ENCODE measurements around the gene INTS11. TPM values are rescaled to one million over a fixed set of nuclear protein-coding genes. Genes with fewer than 3 reads are reported as not detected.

The INTS11 gene
- total RNA-seq, 1 experiment from 2014 or later = 139 TPM

- Histone ChIP-seq H3K27me3 (ENCODE audit: insufficient read depth, low read length) (no peaks in the 10 kb centered on the region), H3K4ac (ENCODE audit: low read depth, low read length) (no peak overlapping the region), H3K56ac (ENCODE audit: insufficient read length, low read depth, low read length) (no peak overlapping the region), H2AFZ (ENCODE audit: low read length) (no peak overlapping the region), H3K9me3 (ENCODE audit: control insufficient read depth, low read depth, low read length) (no peaks in the 10 kb centered on the region), H3K23ac (ENCODE audit: insufficient read length, low read depth, low read length) (no peak overlapping the region), H3K14ac (ENCODE audit: insufficient read depth, low read length) (no peak overlapping the region; the same call in 1 of the 2 replicates), H2AK5ac (ENCODE audit: insufficient read length, low read length) (no peak overlapping the region), H2BK15ac (ENCODE audit: low read depth, low read length) (no peak overlapping the region), H3K4me2 (ENCODE audit: insufficient read depth, insufficient read length, low read length) (peak overlapping the region; percentile 59), H4K91ac (ENCODE audit: insufficient read length, low read depth, low read length) (no peak overlapping the region), H3K23me2 (ENCODE audit: insufficient read length, low read depth, low read length, poor library complexity, severe bottlenecking) (peaks cover 14% of the 10 kb centered on the region), H3K27ac (ENCODE audit: insufficient read length, low read depth, low read length) (no peak overlapping the region), H3K79me2 (ENCODE audit: insufficient read depth, low read length) (peaks cover 25% of the 10 kb centered on the region; the same call in 1 of the 2 replicates), H3K9ac (ENCODE audit: extremely low read depth, insufficient read length, low read length) (peak overlapping the region; percentile 77), H4K20me1 (ENCODE audit: control insufficient read depth, insufficient read depth, insufficient read length) (peaks cover 2% of the 10 kb centered on the region), H2BK120ac (ENCODE audit: low read depth, low read length, poor library complexity, severe bottlenecking) (no peak overlapping the region), H4K5ac (ENCODE audit: insufficient read length, low read depth, low read length) (no peak overlapping the region), H3K79me1 (ENCODE audit: insufficient read depth, low read depth, low read length, poor library complexity, severe bottlenecking) (peaks cover 21% of the 10 kb centered on the region), H2BK5ac (ENCODE audit: insufficient read length, low read length) (no peak overlapping the region), H2BK12ac (ENCODE audit: insufficient read length, low read depth, low read length) (no peak overlapping the region), H3K4me1 (ENCODE audit: insufficient read depth, low read length) (peaks cover 5% of the 10 kb centered on the region; the same call in 1 of the 2 replicates), H3T11ph (ENCODE audit: low read length) (no peak overlapping the region), H4K8ac (replicated peaks; ENCODE audit: insufficient read length, low read depth, low read length) (no peak overlapping the region), H3K18ac (ENCODE audit: insufficient read length, low read depth, low read length) (no peak overlapping the region), H2BK20ac (ENCODE audit: low read depth, low read length, poor library complexity, severe bottlenecking) (no peak overlapping the region)
- no peak for DNase-seq
- TF ChIP-seq CTCF (conservative IDR thresholded peaks at IDR 0.05) = no peak
- peaks cover 28 to 32% of the 10 kb centered on the region in 2 experiments for H3K4me1 Mint-ChIP-seq
- peaks cover 2% of the 10 kb centered on the region; the same call in 1 of the 2 replicates for H3K27me3 Mint-ChIP-seq (ENCODE audit: low read depth)
- H3K4me3 Mint-ChIP-seq = peak overlapping the region; percentile 85 to 91
- peak overlapping the region; percentile 35 to 86 (median 76); a peak in 5 of 7 replicates for H3K27ac Mint-ChIP-seq
- H3K36me3 Mint-ChIP-seq (ENCODE audit: insufficient read depth in 1 of 3, low read depth in 3 of 3) = peaks cover 16 to 34% (median 29%) of the 10 kb centered on the region in 3 experiments; a peak in 6 of 7 replicates
- H3K9me3 Mint-ChIP-seq = no peaks in the 10 kb centered on the region; a peak in 1 of 5 replicates
- WGBS (ENCODE audit: extremely low coverage, insufficient read length, low lambda C conversion rate) = no CpG with 5 or more reads among the region's 43 CpGs
Measured at GRCh38 chr1:1272341-1273208, 51.9 kb downstream of the INTS11 start.
